ENCODE results near the gene BNIP5. TPM values are rescaled to one million over a fixed set of nuclear protein-coding genes. Genes with fewer than 3 reads are reported as not detected.

Gene BNIP5
- total RNA-seq, 1 experiment from 2014 or later, result not detected

- Mint-ChIP-seq H3K4me1 (no peaks in the 10 kb centered on the region), H3K9me3 (no peaks in the 10 kb centered on the region), H3K4me3 (no peak overlapping the region), H3K27me3 (ENCODE audit: low read depth) (no peaks in the 10 kb centered on the region), H3K27ac (no peak overlapping the region), H3K36me3 (no peaks in the 10 kb centered on the region)
- CTCF ChIA-PET, result interaction anchor here (1.6 kb wide), 1 partner anchor 24 kb away, joined by 11 read pairs; no protein-coding TSS in a partner anchor
- DNase-seq (ENCODE audit: low spot score), result no peak
- no peak for ATAC-seq
- TF ChIP-seq ZMAT4 (CRISPR knock-in tag; IDR thresholded peaks at IDR 0.05), result no peak
- no peak for TF ChIP-seq JUN (CRISPR knock-in tag; IDR thresholded peaks at IDR 0.05)
- no peak for TF ChIP-seq HMGA2 (CRISPR knock-in tag; IDR thresholded peaks at IDR 0.05)
- no peak for TF ChIP-seq E2F1 (CRISPR knock-in tag; IDR thresholded peaks at IDR 0.05)
- TF ChIP-seq FOXP1 (CRISPR knock-in tag; IDR thresholded peaks at IDR 0.05; ENCODE audit: borderline replicate concordance), result no peak
- no peak for TF ChIP-seq IRF2 (CRISPR knock-in tag; IDR thresholded peaks at IDR 0.05; ENCODE audit: borderline replicate concordance, low read depth)
- no peak for TF ChIP-seq OVOL2 (CRISPR knock-in tag; IDR thresholded peaks at IDR 0.05; ENCODE audit: borderline replicate concordance)
- TF ChIP-seq AFF4 (CRISPR knock-in tag; IDR thresholded peaks at IDR 0.05; ENCODE audit: borderline replicate concordance), result no peak
- no peak for TF ChIP-seq CREB1 (CRISPR knock-in tag; IDR thresholded peaks at IDR 0.05)
- TF ChIP-seq SP1 (CRISPR knock-in tag; conservative IDR thresholded peaks at IDR 0.05), result no peak
- TF ChIP-seq MYBL2 (CRISPR knock-in tag; IDR thresholded peaks at IDR 0.05), result no peak
- no peak for TF ChIP-seq TEAD4 (CRISPR knock-in tag; IDR thresholded peaks at IDR 0.05)
- TF ChIP-seq ZNF317 (CRISPR knock-in tag; IDR thresholded peaks at IDR 0.05; ENCODE audit: borderline replicate concordance, low read depth), result no peak
- TF ChIP-seq ZNF396 (CRISPR knock-in tag; IDR thresholded peaks at IDR 0.05; ENCODE audit: borderline replicate concordance), result no peak
- no peak for TF ChIP-seq KAT7 (CRISPR knock-in tag; IDR thresholded peaks at IDR 0.05; ENCODE audit: borderline replicate concordance)
- POLR2A ChIA-PET, result no interaction called here
Measured at GRCh38 chr6:36277946-36278470, 58.7 kb downstream of the BNIP5 start.

- ATAC-seq (no peak), DNase-seq (ENCODE audit: low spot score) (no peak)
- TF ChIP-seq CBFB (CRISPR knock-in tag; IDR thresholded peaks at IDR 0.05; ENCODE audit: low read depth), result no peak
- no peak for TF ChIP-seq FOXJ3 (CRISPR knock-in tag; IDR thresholded peaks at IDR 0.05; ENCODE audit: borderline replicate concordance)
- no peak for TF ChIP-seq ETV6 (CRISPR knock-in tag; IDR thresholded peaks at IDR 0.05)
- TF ChIP-seq E2F4 (CRISPR knock-in tag; IDR thresholded peaks at IDR 0.05; ENCODE audit: borderline replicate concordance, low read depth), result no peak
- no peak for TF ChIP-seq PRRX2 (CRISPR knock-in tag; IDR thresholded peaks at IDR 0.05)
- TF ChIP-seq OVOL2 (CRISPR knock-in tag; IDR thresholded peaks at IDR 0.05; ENCODE audit: borderline replicate concordance), result no peak
- TF ChIP-seq TCF7 (CRISPR knock-in tag; IDR thresholded peaks at IDR 0.05; ENCODE audit: low read depth), result no peak
- TF ChIP-seq TEAD1 (CRISPR knock-in tag; IDR thresholded peaks at IDR 0.05), result no peak
- TF ChIP-seq SMAD3 (CRISPR knock-in tag; IDR thresholded peaks at IDR 0.05; ENCODE audit: borderline replicate concordance), result no peak
- TF ChIP-seq NFATC4 (CRISPR knock-in tag; IDR thresholded peaks at IDR 0.05), result no peak
- TF ChIP-seq FOXK1 (CRISPR knock-in tag; IDR thresholded peaks at IDR 0.05), result no peak
- no peak for TF ChIP-seq ZNF219 (CRISPR knock-in tag; IDR thresholded peaks at IDR 0.05; ENCODE audit: borderline replicate concordance)
- no peak for TF ChIP-seq ZNF671 (CRISPR knock-in tag; IDR thresholded peaks at IDR 0.05)
- Mint-ChIP-seq H3K4me3 (no peak overlapping the region), H3K9me3 (no peaks in the 10 kb centered on the region), H3K4me1 (no peaks in the 10 kb centered on the region), H3K27ac (no peak overlapping the region), H3K36me3 (no peaks in the 10 kb centered on the region), H3K27me3 (ENCODE audit: low read depth) (no peaks in the 10 kb centered on the region)
- CTCF ChIA-PET, result interaction anchor here (1.6 kb wide), 1 partner anchor 26 kb away, joined by 11 read pairs; no protein-coding TSS in a partner anchor
- POLR2A ChIA-PET, result interaction anchor here (1.0 kb wide), 1 partner anchor 14 kb away, joined by 4 read pairs; no protein-coding TSS in a partner anchor
Measured at GRCh38 chr6:36276581-36277536, 59.8 kb downstream of the BNIP5 start.
